GM10847 (cell line): ENCODE measurements around the gene CCSER2.

Experiments used
- POLR2A ChIP-seq: IDR thresholded peaks from 2 replicates; pipeline ENCODE4 v1.6.1; 2011; ENCODE audit not compliant: insufficient read length; ENCODE audit errors: extremely low read depth

The CCSER2 gene

GRCh38 chr10:84339025-84339424, 10.6 kb downstream of the CCSER2 start:
- no peak for TF ChIP-seq POLR2A

- no peak for TF ChIP-seq POLR2A
These were observed 11.8 kb downstream of the CCSER2 start for GRCh38 chr10:84340187-84340586.

- TF ChIP-seq POLR2A = no peak
These were observed 12.5 kb downstream of the CCSER2 start for GRCh38 chr10:84340632-84341537.

GRCh38 chr10:84341538-84341856, 13.1 kb downstream of the CCSER2 start:
- TF ChIP-seq POLR2A = no peak

- TF ChIP-seq POLR2A = no peak
These were observed 13.6 kb downstream of the CCSER2 start for GRCh38 chr10:84341983-84342382.

GRCh38 chr10:84342584-84342983, 14.2 kb downstream of the CCSER2 start:
- TF ChIP-seq POLR2A = no peak

- no peak for TF ChIP-seq POLR2A
These were observed 15.4 kb downstream of the CCSER2 start for GRCh38 chr10:84343831-84344230.

- TF ChIP-seq POLR2A = no peak
These were observed 16.1 kb downstream of the CCSER2 start for GRCh38 chr10:84344526-84344925.

- TF ChIP-seq POLR2A = no peak
These were observed 20.1 kb downstream of the CCSER2 start for GRCh38 chr10:84348447-84348846.

GRCh38 chr10:84348860-84349259, 20.5 kb downstream of the CCSER2 start:
- TF ChIP-seq POLR2A = no peak

- no peak for TF ChIP-seq POLR2A
These were observed 24.0 kb downstream of the CCSER2 start for GRCh38 chr10:84352251-84352842.

- no peak for TF ChIP-seq POLR2A
These were observed 24.8 kb downstream of the CCSER2 start for GRCh38 chr10:84353052-84353803.

GRCh38 chr10:84354623-84355022, 26.2 kb downstream of the CCSER2 start:
- no peak for TF ChIP-seq POLR2A

GRCh38 chr10:84355106-84355505, 26.7 kb downstream of the CCSER2 start:
- TF ChIP-seq POLR2A = no peak

- no peak for TF ChIP-seq POLR2A
These were observed 28.5 kb downstream of the CCSER2 start for GRCh38 chr10:84356928-84357327.

- no peak for TF ChIP-seq POLR2A
These were observed 30.4 kb downstream of the CCSER2 start for GRCh38 chr10:84358743-84359142.
